Dedifferentiated amniotic fluid mesenchymal stem cell (primary cell): ENCODE measurements around the gene PSMD11.

ENCODE experiments used
- DNase-seq: peaks from one replicate; pipeline ENCODE4 v3.0.0-alpha.2; 2016; ENCODE audit errors: extremely low spot score

The PSMD11 gene

GRCh38 chr17:32490101-32490482, 45.8 kb downstream of the PSMD11 start:
- DNase-seq, result no peak

GRCh38 chr17:32491371-32492263, 47.3 kb downstream of the PSMD11 start:
- DNase-seq, result no peak

GRCh38 chr17:32492264-32492589, 47.9 kb downstream of the PSMD11 start:
- no peak for DNase-seq

GRCh38 chr17:32492648-32493289, 48.5 kb downstream of the PSMD11 start:
- no peak for DNase-seq

GRCh38 chr17:32493571-32493970, 49.3 kb downstream of the PSMD11 start:
- no peak for DNase-seq

- DNase-seq, result no peak
Measured at GRCh38 chr17:32493976-32494513, 49.7 kb downstream of the PSMD11 start.

- no peak for DNase-seq
Measured at GRCh38 chr17:32494621-32495358, 50.5 kb downstream of the PSMD11 start.

- DNase-seq, result no peak
Measured at GRCh38 chr17:32495359-32496231, 51.3 kb downstream of the PSMD11 start.

GRCh38 chr17:32496395-32497073, 52.2 kb downstream of the PSMD11 start:
- no peak for DNase-seq

- DNase-seq, result no peak
Measured at GRCh38 chr17:32497431-32498205, 53.3 kb downstream of the PSMD11 start.

- DNase-seq, result no peak
Measured at GRCh38 chr17:32498391-32498790, 54.1 kb downstream of the PSMD11 start.

- no peak for DNase-seq
Measured at GRCh38 chr17:32502013-32502412, 57.7 kb downstream of the PSMD11 start.

GRCh38 chr17:32502710-32503109, 58.4 kb downstream of the PSMD11 start:
- DNase-seq, result no peak

- no peak for DNase-seq
Measured at GRCh38 chr17:32503251-32504165, 59.2 kb downstream of the PSMD11 start.

- DNase-seq, result no peak
Measured at GRCh38 chr17:32504166-32504990, 60.1 kb downstream of the PSMD11 start.

GRCh38 chr17:32508926-32509325, 64.6 kb downstream of the PSMD11 start:
- DNase-seq, result no peak

- DNase-seq, result no peak
Measured at GRCh38 chr17:32510466-32510865, 66.2 kb downstream of the PSMD11 start.

- no peak for DNase-seq
Measured at GRCh38 chr17:32512328-32512727, 68.0 kb downstream of the PSMD11 start.
